Measurements from ENCODE around the gene PPFIA2.

- TF ChIP-seq ATF2 (CRISPR knock-in tag; IDR thresholded peaks at IDR 0.05) (no peak), ZNF668 (CRISPR knock-in tag; IDR thresholded peaks at IDR 0.05) (no peak), E2F8 (IDR thresholded peaks at IDR 0.05; ENCODE audit: low read depth, partially characterized antibody) (no peak), RBBP5 (IDR thresholded peaks at IDR 0.05; ENCODE audit: borderline replicate concordance, insufficient read depth, low read length, poor library complexity, severe bottlenecking) (no peak), SAP30 (IDR thresholded peaks at IDR 0.05; ENCODE audit: borderline replicate concordance, insufficient read depth, low read depth, low read length, poor library complexity, severe bottlenecking) (no peak), HNRNPL (IDR thresholded peaks at IDR 0.05; ENCODE audit: low read depth, low read length) (no peak), TAF1 (IDR thresholded peaks at IDR 0.05; ENCODE audit: control insufficient read depth, extremely low read depth, insufficient read depth, low read length, severe bottlenecking) (no peak), POLR2AphosphoS2 (IDR thresholded peaks at IDR 0.05; ENCODE audit: low read length) (no peak), CTCF (IDR thresholded peaks at IDR 0.05 in 2 of 3, conservative IDR thresholded peaks at IDR 0.05 in 1 of 3; ENCODE audit: insufficient read depth in 2 of 3, low read depth in 1 of 3, low read length in 3 of 3) (no peak), NR2F6 (CRISPR knock-in tag; IDR thresholded peaks at IDR 0.05) (no peak), SAFB (IDR thresholded peaks at IDR 0.05; ENCODE audit: borderline replicate concordance, low read depth, low read length) (no peak), ZNF592 (IDR thresholded peaks at IDR 0.05) (no peak), CBX8 (IDR thresholded peaks at IDR 0.05; ENCODE audit: borderline replicate concordance, extremely low read depth, low read depth, low read length, poor library complexity, severe bottlenecking) (no peak)
These were observed 266.9 kb downstream of the PPFIA2 start for GRCh38 chr12:81492131-81492720.
